Measurements from ENCODE around the gene MGAT3. TPM values are rescaled to one million over a fixed set of nuclear protein-coding genes. Genes with fewer than 3 reads are reported as not detected.

The MGAT3 gene
- polyA plus RNA-seq, 3 donors: 0.03 TPM; not detected in 2

GRCh38 chr22:39490966-39491680 lies 34.3 kb downstream of the MGAT3 start:
- Histone ChIP-seq H3K9me3 (replicated peaks in 1 of 2; ENCODE audit: control insufficient read depth in 1 of 2, insufficient read depth in 1 of 2, low read length in 2 of 2) (no peaks in the 10 kb centered on the region), H4K20me1 (ENCODE audit: insufficient read depth, low read length) (no peaks in the 10 kb centered on the region), H3K4me3 (replicated peaks in 1 of 3; ENCODE audit: low read depth in 2 of 3, low read length in 3 of 3) (no peak overlapping the region), H3K4me2 (replicated peaks; ENCODE audit: extremely low read depth, low read length, poor library complexity, severe bottlenecking) (no peak overlapping the region), H3K27me3 (ENCODE audit: control insufficient read depth in 2 of 2, insufficient read depth in 2 of 2, low read length in 2 of 2) (no peaks in the 10 kb centered on the region), H3K27ac (ENCODE audit: low read depth in 1 of 2, low read length in 2 of 2) (no peak overlapping the region), H2AFZ (ENCODE audit: insufficient read depth, low read depth, low read length, poor library complexity, severe bottlenecking) (no peak overlapping the region), H3K4me1 (ENCODE audit: control insufficient read depth in 1 of 2, insufficient read depth in 2 of 2, low read length in 2 of 2) (peaks cover 28 to 37% of the 10 kb centered on the region in 2 donors), H3K9ac (ENCODE audit: insufficient read depth, low read length, poor library complexity, severe bottlenecking) (no peak overlapping the region), H3K36me3 (replicated peaks in 1 of 2; ENCODE audit: control insufficient read depth in 1 of 2, insufficient read depth in 2 of 2, low read length in 2 of 2) (no peaks in the 10 kb centered on the region), H3K79me2 (ENCODE audit: insufficient read depth, low read length) (no peaks in the 10 kb centered on the region)
- peaks cover 38% of the 10 kb centered on the region for H3K4me1 Mint-ChIP-seq
- peaks cover 0 to 2% (median 0%) of the 10 kb centered on the region in 7 donors for H3K9me3 Mint-ChIP-seq
- no peaks in the 10 kb centered on the region for H3K36me3 Mint-ChIP-seq
- TF ChIP-seq CTCF (IDR thresholded peaks at IDR 0.05): no peak
- 88% methylated on average over 6 of the region's 9 CpGs for WGBS (ENCODE audit: insufficient coverage)
- DNase-seq: no peak
- H3K4me3 Mint-ChIP-seq: no peak overlapping the region
- intact Hi-C loops (cut with micrococcal nuclease): loop anchor here (5.0 kb wide), 2 partner anchors 36 to 41 kb away; partner anchors contain the start of gene RPS19BP1 (in 1 of the 2)
- peaks cover 0 to 5% (median 4%) of the 10 kb centered on the region in 3 donors for H3K27me3 Mint-ChIP-seq (ENCODE audit: low read depth in 3 of 3)
- peak overlapping the region in 1 of 7 donors; percentile 63 for H3K27ac Mint-ChIP-seq

GRCh38 chr22:39491696-39492095 lies 34.9 kb downstream of the MGAT3 start:
- intact Hi-C loops (cut with micrococcal nuclease): loop anchor here (5.0 kb wide), 2 partner anchors 36 to 41 kb away; partner anchors contain the start of gene RPS19BP1 (in 1 of the 2)
- no peaks in the 10 kb centered on the region for H3K36me3 Mint-ChIP-seq
- H3K27me3 Mint-ChIP-seq (ENCODE audit: low read depth in 3 of 3): peaks cover 0 to 4% (median 3%) of the 10 kb centered on the region in 3 donors
- no peak overlapping the region for H3K4me3 Mint-ChIP-seq
- Histone ChIP-seq H4K20me1 (ENCODE audit: insufficient read depth, low read length) (no peaks in the 10 kb centered on the region), H3K9ac (ENCODE audit: insufficient read depth, low read length, poor library complexity, severe bottlenecking) (no peak overlapping the region), H3K27ac (ENCODE audit: low read depth in 1 of 2, low read length in 2 of 2) (no peak overlapping the region), H3K79me2 (ENCODE audit: insufficient read depth, low read length) (no peaks in the 10 kb centered on the region), H3K4me1 (ENCODE audit: control insufficient read depth in 1 of 2, insufficient read depth in 2 of 2, low read length in 2 of 2) (peaks cover 30 to 43% of the 10 kb centered on the region in 2 donors), H2AFZ (ENCODE audit: insufficient read depth, low read depth, low read length, poor library complexity, severe bottlenecking) (no peak overlapping the region), H3K27me3 (ENCODE audit: control insufficient read depth in 2 of 2, insufficient read depth in 2 of 2, low read length in 2 of 2) (no peaks in the 10 kb centered on the region), H3K9me3 (replicated peaks in 1 of 2; ENCODE audit: control insufficient read depth in 1 of 2, insufficient read depth in 1 of 2, low read length in 2 of 2) (no peaks in the 10 kb centered on the region), H3K4me2 (replicated peaks; ENCODE audit: extremely low read depth, low read length, poor library complexity, severe bottlenecking) (no peak overlapping the region), H3K4me3 (replicated peaks in 1 of 3; ENCODE audit: low read depth in 2 of 3, low read length in 3 of 3) (no peak overlapping the region), H3K36me3 (replicated peaks in 1 of 2; ENCODE audit: control insufficient read depth in 1 of 2, insufficient read depth in 2 of 2, low read length in 2 of 2) (no peaks in the 10 kb centered on the region)
- WGBS (ENCODE audit: insufficient coverage): 95% methylated on average over 4 of the region's 6 CpGs
- no peak overlapping the region for H3K27ac Mint-ChIP-seq
- H3K9me3 Mint-ChIP-seq: peaks cover 0 to 2% (median 0%) of the 10 kb centered on the region in 7 donors
- peaks cover 44% of the 10 kb centered on the region for H3K4me1 Mint-ChIP-seq
- TF ChIP-seq CTCF (IDR thresholded peaks at IDR 0.05): no peak
- DNase-seq: no peak
